Measurements from ENCODE around the gene BCL3.
"Not testable (repeated sequence)": the region's sequence is repeated elsewhere in the genome, so short reads cannot be mapped to it uniquely, and the experiment has no call there.

Gene BCL3

GRCh38 chr19:44748426-44749254 is at the start of gene BCL3:
BCL3 (plus strand) TSS chr19:44748708; CDS start chr19:44748791, 83 bp downstream.
- peak; percentile 72 for DNase-seq

GRCh38 chr19:44700547-44700946 is 48.0 kb upstream of the BCL3 start:
- DNase-seq = no peak

DNA sequence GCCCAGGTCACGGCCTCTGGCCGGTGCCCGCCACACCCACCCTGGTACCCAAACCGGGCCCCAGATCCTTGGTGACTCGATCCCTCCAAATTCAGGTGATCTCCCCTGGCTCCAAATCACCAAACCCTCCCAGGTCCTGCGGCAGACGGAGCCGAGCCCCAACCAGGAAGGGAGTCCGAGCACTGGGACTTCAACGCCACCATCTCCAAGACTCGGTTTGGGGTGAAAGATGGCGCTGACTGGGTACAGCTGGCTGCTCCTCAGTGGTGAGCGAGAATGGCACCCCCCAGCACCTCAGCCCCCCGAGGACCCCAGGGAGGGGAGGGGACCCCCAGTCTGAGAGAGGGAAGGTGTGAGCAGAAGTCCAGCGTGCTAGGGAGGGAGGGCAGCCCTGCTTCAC is 47.3 kb upstream of the BCL3 start:
- DNase-seq = no peak

GRCh38 chr19:44702551-44703176 is 45.8 kb upstream of the BCL3 start:
- DNase-seq = no peak

GRCh38 chr19:44703336-44704078 is 45.0 kb upstream of the BCL3 start:
- DNase-seq = no peak

GRCh38 chr19:44704982-44705381 is 43.5 kb upstream of the BCL3 start:
- DNase-seq = no peak

- DNase-seq = no peak
These were observed 43.0 kb upstream of the BCL3 start for GRCh38 chr19:44705502-44706010.

DNA sequence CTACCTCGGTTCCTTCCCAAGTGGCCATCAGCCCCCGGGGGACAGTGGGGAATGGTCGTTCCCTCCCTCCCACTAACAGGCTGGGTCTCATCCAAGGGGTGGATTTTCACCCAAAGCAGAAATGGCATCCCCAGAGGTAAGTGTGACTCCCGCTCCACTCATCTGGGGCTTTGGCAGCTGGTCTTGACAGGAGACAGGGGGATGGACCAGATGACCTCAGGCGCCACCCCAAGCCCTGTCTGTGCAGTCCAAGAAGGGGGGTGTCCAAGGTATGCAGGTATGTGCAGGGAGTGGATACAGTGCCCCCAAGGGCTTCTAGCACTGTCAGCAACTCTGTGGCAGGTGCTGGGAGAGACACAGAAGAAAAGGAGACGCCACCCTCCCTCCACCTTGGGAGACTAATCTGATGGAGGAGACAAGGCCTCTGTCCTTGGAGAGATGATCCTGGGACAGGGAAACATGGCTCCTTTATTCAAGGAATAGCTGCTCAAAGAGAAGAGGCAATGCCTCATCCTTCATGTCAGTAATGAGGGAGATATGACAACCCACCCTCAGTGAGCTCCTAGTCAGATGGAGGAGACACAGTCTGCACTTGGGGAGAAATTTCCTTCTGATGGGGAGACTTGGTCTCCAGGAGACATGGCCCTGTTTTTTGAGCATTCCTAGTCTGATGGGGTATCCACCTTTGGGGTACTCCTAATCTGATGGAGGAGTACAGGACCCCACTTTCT is 41.8 kb upstream of the BCL3 start:
- no peak for DNase-seq

DNA sequence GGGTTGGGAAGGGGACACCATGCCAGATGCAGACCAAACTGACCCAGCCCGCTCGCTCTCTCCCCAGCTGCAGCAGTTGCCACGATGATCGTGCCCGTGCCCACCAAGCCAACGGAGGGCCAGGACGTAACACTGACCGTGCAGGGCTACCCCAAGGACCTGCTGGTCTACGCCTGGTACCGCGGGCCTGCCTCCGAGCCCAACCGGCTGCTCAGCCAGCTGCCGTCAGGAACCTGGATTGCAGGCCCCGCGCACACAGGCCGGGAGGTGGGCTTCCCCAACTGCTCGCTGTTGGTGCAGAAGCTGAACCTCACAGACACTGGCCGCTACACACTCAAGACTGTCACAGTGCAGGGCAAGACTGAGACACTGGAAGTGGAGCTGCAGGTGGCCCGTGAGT is 40.7 kb upstream of the BCL3 start:
- DNase-seq = no peak

DNA sequence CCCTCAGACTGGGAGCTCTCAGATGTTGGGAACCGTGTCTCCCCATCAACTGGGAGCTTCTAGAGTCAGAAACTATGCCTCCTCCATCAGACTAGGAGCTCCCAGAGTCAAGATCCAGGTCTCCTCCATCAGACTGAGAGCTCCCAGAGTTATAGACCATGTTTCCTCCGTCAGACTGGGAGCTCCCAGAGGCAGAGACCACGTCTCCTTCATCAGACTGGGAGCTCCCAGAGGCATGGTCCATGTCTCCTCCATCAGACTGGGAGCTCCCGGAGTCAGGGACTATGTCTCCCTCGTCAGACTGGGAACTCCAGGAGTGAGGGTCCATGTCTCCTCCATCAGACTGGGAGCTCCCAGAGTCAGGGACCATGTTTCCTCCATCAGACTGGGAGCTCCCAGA is 39.6 kb upstream of the BCL3 start:
- DNase-seq = no peak

DNA sequence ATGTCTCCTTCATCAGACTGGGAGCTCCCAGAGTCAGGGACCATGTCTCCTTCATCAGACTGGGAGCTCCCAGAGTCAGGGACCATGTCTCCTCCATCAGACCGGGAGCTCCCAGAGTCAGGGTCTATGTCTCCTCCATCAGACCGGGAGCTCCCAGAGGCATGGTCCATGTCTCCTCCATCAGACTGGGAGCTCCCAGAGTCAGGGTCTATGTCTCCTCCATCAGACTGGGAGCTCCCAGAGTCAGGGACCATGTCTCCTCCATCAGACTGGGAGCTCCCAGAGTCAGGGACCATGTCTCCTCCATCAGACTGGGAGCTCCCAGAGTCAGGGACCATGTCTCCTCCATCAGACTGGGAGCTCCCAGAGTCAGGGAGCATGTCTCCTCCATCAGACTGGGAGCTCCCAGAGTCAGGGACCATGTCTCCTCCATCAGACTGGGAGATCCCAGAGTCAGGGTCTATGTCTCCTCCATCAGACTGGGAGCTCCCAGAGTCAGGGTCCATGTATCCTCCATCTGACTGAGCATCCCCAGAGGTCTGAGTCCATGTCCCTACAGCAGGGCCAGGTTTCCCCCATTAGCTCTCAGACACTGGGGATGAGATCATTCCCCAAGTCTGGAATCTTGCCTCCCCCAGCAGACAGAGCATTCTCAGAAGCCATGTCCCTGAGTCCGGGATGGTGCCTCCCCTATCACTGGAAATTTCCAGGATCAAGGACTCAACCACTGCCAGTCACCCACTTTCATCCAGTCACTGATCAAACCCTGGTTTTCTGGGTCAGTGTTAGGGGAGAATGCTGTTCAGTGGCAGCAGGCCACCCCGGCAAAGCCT is 38.9 kb upstream of the BCL3 start:
- DNase-seq = not testable (repeated sequence)

DNA sequence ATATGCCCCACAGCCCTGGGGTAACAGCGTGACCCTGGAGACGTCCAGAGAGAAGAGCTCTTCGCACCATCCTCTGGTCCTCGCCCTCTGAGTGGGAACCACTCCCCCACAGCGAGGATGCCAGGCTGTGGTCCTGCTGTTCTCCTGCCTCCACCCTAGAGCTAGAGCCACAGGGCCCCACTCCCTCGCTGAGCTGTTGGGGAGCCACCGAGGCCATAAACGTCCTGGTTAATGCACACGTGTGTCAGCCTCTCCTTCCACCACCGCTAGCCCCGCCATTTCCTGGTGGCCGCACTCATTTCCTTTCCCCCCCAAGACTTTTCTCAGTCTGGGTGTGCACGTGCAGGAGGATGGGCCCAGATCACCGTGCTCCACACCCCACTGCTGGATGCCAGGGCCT is 38.0 kb upstream of the BCL3 start:
- DNase-seq = no peak

DNA sequence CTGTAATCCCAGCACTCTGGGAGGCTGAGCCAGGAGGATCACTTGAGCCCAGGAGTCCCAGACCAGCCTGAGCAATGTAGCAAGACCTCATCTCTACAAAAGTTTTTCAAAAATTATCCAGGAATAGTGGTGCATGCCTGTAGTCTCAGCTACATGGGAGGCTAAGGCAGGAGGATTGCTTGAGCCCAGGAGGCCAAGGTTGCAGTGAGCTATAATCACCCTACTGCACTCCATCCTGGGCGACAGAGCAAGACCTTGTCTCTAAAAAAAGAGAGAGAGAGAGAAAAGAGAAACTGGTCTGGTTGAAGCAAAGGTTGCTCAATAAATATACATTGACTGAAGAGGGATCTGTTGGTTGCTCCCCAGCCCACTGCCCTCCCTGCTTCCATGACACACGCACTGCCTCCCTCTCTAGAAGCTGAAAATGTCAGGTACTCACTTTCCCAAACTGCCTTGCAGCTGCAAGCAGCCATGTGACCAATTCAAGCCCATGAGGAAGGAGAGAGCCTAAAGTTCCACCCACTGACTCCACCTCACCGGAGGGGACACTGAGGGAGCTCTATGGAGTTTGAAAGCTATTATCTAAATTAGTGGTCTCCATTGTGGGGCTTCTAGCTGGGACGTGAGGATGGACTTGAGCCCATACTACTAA is 35.5 kb upstream of the BCL3 start:
- no peak for DNase-seq

DNA sequence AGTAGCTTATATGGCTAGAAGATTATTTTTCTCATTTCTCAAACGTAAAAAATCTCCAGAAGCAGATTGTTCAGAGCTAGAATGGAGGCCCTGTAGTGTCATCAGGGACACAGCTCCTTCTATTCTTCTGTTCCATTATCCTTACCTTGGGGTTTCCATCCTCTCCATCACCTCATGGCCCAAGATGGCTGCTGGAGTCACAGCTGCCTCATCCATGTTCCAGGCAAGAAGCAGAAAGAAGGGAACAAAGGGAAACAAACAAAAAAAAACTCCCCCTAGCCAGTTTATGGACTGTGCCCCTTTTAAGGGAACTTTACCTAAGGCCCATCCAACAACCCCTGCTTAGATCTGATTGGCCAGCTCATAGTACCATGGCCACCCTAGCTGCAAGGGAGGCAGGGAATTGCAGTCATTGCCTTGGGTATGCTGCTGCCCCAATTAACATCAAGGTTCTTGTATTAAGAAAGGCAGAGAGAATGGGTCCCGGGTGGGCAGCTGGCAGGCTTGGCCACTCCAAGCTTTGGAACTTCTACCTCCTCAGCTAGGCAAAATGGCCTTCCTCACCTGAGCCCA is 33.8 kb upstream of the BCL3 start:
- no peak for DNase-seq

- no peak for DNase-seq
These were observed 30.9 kb upstream of the BCL3 start for GRCh38 chr19:44717603-44718002.

- no peak for DNase-seq
These were observed 29.9 kb upstream of the BCL3 start for GRCh38 chr19:44718441-44719261.

GRCh38 chr19:44719262-44719701 is 29.2 kb upstream of the BCL3 start:
- no peak for DNase-seq

GRCh38 chr19:44720396-44720795 is 28.1 kb upstream of the BCL3 start:
- not testable (repeated sequence) for DNase-seq

GRCh38 chr19:44720945-44721344 is 27.6 kb upstream of the BCL3 start:
- DNase-seq = no peak

- DNase-seq = not testable (repeated sequence)
These were observed 27.1 kb upstream of the BCL3 start for GRCh38 chr19:44721369-44721768.

All from stimulated activated naive CD4-positive, alpha-beta T cell treated with Interleukin-2 at 50 U/mL for 16 hours (primary cell).